Measurements from ENCODE around the gene SYNPO. TPM values are rescaled to one million over a fixed set of nuclear protein-coding genes. Genes with fewer than 3 reads are reported as not detected.

SYNPO gene
- 587 TPM for total RNA-seq
- long read RNA-seq, full-length matches to known transcripts, result 6 of 498 reads
- long read RNA-seq, partial matches to known transcripts, result 462 of 498 reads
- long read RNA-seq, other reads (novel, unspliced or antisense), result 30 of 498 reads

- intact Hi-C loops (cut with DNase I), result loop anchor here (2.0 kb wide), 1 partner anchor 14 kb away; no protein-coding TSS in a partner anchor
- DNase-seq (ENCODE audit: missing footprints), result no peak
- ATAC-seq, result peak; percentile 77
Measured at GRCh38 chr5:150640311-150641005, at the start of gene SYNPO. TSS of gene SYNPO (plus strand) at chr5:150640660. CDS start at chr5:150648276, 7,616 bp downstream.

- intact Hi-C loops (cut with DNase I), result loop anchor here (2.0 kb wide), 1 partner anchor 66 kb away; no protein-coding TSS in a partner anchor
- peak; percentile 76 for ATAC-seq
- peak; percentile 85 for DNase-seq (ENCODE audit: missing footprints)
Measured at GRCh38 chr5:150590979-150591695, 49.3 kb upstream of the SYNPO start.

- ATAC-seq (no peak), DNase-seq (ENCODE audit: missing footprints) (no peak)
- intact Hi-C loops (cut with DNase I), result no loop called here
Measured at GRCh38 chr5:150593593-150593992, 46.9 kb upstream of the SYNPO start.

- intact Hi-C loops (cut with DNase I), result loop anchor here (2.0 kb wide), 1 partner anchor 29 kb away; no protein-coding TSS in a partner anchor
- DNase-seq (ENCODE audit: missing footprints) (peak; percentile 62), ATAC-seq (no peak)
Measured at GRCh38 chr5:150593996-150594395, 46.5 kb upstream of the SYNPO start.

- ATAC-seq (no peak), DNase-seq (ENCODE audit: missing footprints) (peak; percentile 58)
- intact Hi-C loops (cut with DNase I), result loop anchor here (2.0 kb wide), 1 partner anchor 27 kb away; no protein-coding TSS in a partner anchor
Measured at GRCh38 chr5:150595466-150596031, 44.9 kb upstream of the SYNPO start.

- intact Hi-C loops (cut with DNase I), result no loop called here
- ATAC-seq (no peak), DNase-seq (ENCODE audit: missing footprints) (peak; percentile 62)
Measured at GRCh38 chr5:150596313-150596712, 44.1 kb upstream of the SYNPO start.

GRCh38 chr5:150596826-150597225, 43.6 kb upstream of the SYNPO start:
- DNase-seq (ENCODE audit: missing footprints) (no peak), ATAC-seq (no peak)
- intact Hi-C loops (cut with DNase I), result no loop called here

GRCh38 chr5:150598006-150598405, 42.5 kb upstream of the SYNPO start:
- intact Hi-C loops (cut with DNase I), result no loop called here
- DNase-seq (ENCODE audit: missing footprints) (peak; percentile 52), ATAC-seq (no peak)

- peak; percentile 50 for DNase-seq (ENCODE audit: missing footprints)
- intact Hi-C loops (cut with DNase I), result no loop called here
- no peak for ATAC-seq
Measured at GRCh38 chr5:150598821-150599273, 41.6 kb upstream of the SYNPO start.

GRCh38 chr5:150599281-150599680, 41.2 kb upstream of the SYNPO start:
- no peak for ATAC-seq
- DNase-seq (ENCODE audit: missing footprints), result peak; percentile 11
- intact Hi-C loops (cut with DNase I), result no loop called here

GRCh38 chr5:150599917-150600511, 40.4 kb upstream of the SYNPO start:
- DNase-seq (ENCODE audit: missing footprints), result peak; percentile 90
- intact Hi-C loops (cut with DNase I), result no loop called here
- peak; percentile 53 for ATAC-seq

- ATAC-seq (no peak), DNase-seq (ENCODE audit: missing footprints) (peak; percentile 45)
- intact Hi-C loops (cut with DNase I), result no loop called here
Measured at GRCh38 chr5:150600616-150601490, 39.6 kb upstream of the SYNPO start.

GRCh38 chr5:150601491-150602345, 38.7 kb upstream of the SYNPO start:
- no peak for ATAC-seq
- peak; percentile 26 for DNase-seq (ENCODE audit: missing footprints)
- intact Hi-C loops (cut with DNase I), result no loop called here

GRCh38 chr5:150603052-150603451, 37.4 kb upstream of the SYNPO start:
- ATAC-seq, result peak; percentile 35
- DNase-seq (ENCODE audit: missing footprints), result peak; percentile 73
- intact Hi-C loops (cut with DNase I), result no loop called here

GRCh38 chr5:150603491-150603890, 37.0 kb upstream of the SYNPO start:
- ATAC-seq, result peak; percentile 3
- DNase-seq (ENCODE audit: missing footprints), result no peak
- intact Hi-C loops (cut with DNase I), result no loop called here

GRCh38 chr5:150604010-150604409, 36.5 kb upstream of the SYNPO start:
- intact Hi-C loops (cut with DNase I), result no loop called here
- ATAC-seq, result peak; percentile 38
- peak; percentile 18 for DNase-seq (ENCODE audit: missing footprints)

- ATAC-seq (no peak), DNase-seq (ENCODE audit: missing footprints) (peak; percentile 35)
- intact Hi-C loops (cut with DNase I), result no loop called here
Measured at GRCh38 chr5:150604894-150605440, 35.5 kb upstream of the SYNPO start.
